Upper lobe of left lung (tissue), 6 donors: ENCODE data around the gene CERS6. TPM values are rescaled to one million over a fixed set of nuclear protein-coding genes. Genes with fewer than 3 reads are reported as not detected.
"Not testable (repeated sequence)": the region's sequence is repeated elsewhere in the genome, so short reads cannot be mapped to it uniquely, and the experiment has no call there.

Experiments
- ATAC-seq, 2 donors: fragments of 200-7000 bp; cut with Tn5 transposase; one replicate each; pipeline ENCODE4 v1.9.1; 2022; ENCODE audit warnings: mild to moderate bottlenecking in 2 of 2, moderate library complexity in 2 of 2; ENCODE audit not compliant: low FRiP score in 2 of 2
- DNase-seq, 2 donors: peaks; one replicate each; pipeline ENCODE4 v3.0.0-alpha.2; 2019 to 2020
- H3K27ac ChIP-seq, 4 donors: fragments of 200-600 bp; sonication (generic); one replicate each; pipeline ENCODE4 v1.5.1; 2016 to 2019
- H3K27me3 ChIP-seq, 4 donors: fragments of 200-600 bp; sonication (generic); one replicate each; pipeline ENCODE4 v1.5.1; 2017 to 2019
- H3K36me3 ChIP-seq, 4 donors: fragments of 200-600 bp; sonication (generic); one replicate each; pipeline ENCODE4 v1.5.1; 2016 to 2019
- H3K4me1 ChIP-seq, 4 donors: fragments of 200-600 bp; sonication (generic); one replicate each; pipeline ENCODE4 v1.5.1; 2018 to 2019
- H3K4me3 ChIP-seq, 4 donors: fragments of 200-600 bp; sonication (generic); one replicate each; pipeline ENCODE4 v1.5.1; 2017 to 2019; ENCODE audit warnings: mild to moderate bottlenecking in 2 of 4, moderate library complexity in 1 of 4
- H3K9me3 ChIP-seq, 4 donors: fragments of 200-600 bp; sonication (generic); one replicate each; pipeline ENCODE4 v1.5.1; 2018 to 2019
- EP300 ChIP-seq, 4 donors: sonication (generic); formaldehyde crosslinking; IDR thresholded peaks; one replicate each; pipeline ENCODE4 v1.5.1; 2017; ENCODE audit warnings: antibody characterized with exemption in 4 of 4, control low read depth in 2 of 4
- POLR2A ChIP-seq, 4 donors: fragments of 450-650 bp; IDR thresholded peaks; one replicate each; pipeline ENCODE4 v1.5.1; 2016 to 2017; ENCODE audit warnings: antibody characterized with exemption in 4 of 4, mild to moderate bottlenecking in 2 of 4
- POLR2AphosphoS5 ChIP-seq, 2 donors: sonication (generic); formaldehyde crosslinking; IDR thresholded peaks; one replicate each; pipeline ENCODE4 v1.5.1; 2017; ENCODE audit warnings: antibody characterized with exemption in 2 of 2
- WGBS, 2 donors: methylation state at CpG; one replicate each; pipeline ENCODE4 v1.1.5; 2017 to 2018; 5-methylcytosine and 5-hydroxymethylcytosine counted together
- total RNA-seq, 6 donors: library from RNA; depleted of rRNA in 4 of 6; stranded (reverse); fragments of >200 nt in 4 of 6; gene quantifications; one replicate each; pipeline versions ENCODE4 v1.1.0 to v1.2.1, GENCODE V29; 2016 to 2021
- TF ChIP-seq, protein P1 (sequence below), 6 experiments: fragments of 450-650 bp in 4 of 6; fragments of 200-600 bp in 2 of 6; sonication (generic) in 2 of 6; IDR thresholded peaks; one replicate each; pipeline ENCODE4 v1.5.1; 2016 to 2019; ENCODE audit warnings: antibody characterized with exemption in 6 of 6
- donor health status: DM: no; HTN: no; CAD: no; lungs with moderate emphysema.
- donor health status: DM: no; HTN: yes; CAD: no; lungs with severe emphysema.

CERS6 gene, protein sequence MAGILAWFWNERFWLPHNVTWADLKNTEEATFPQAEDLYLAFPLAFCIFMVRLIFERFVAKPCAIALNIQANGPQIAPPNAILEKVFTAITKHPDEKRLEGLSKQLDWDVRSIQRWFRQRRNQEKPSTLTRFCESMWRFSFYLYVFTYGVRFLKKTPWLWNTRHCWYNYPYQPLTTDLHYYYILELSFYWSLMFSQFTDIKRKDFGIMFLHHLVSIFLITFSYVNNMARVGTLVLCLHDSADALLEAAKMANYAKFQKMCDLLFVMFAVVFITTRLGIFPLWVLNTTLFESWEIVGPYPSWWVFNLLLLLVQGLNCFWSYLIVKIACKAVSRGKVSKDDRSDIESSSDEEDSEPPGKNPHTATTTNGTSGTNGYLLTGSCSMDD
- 10 to 100 TPM in 5 of 6 donors, 1 to 10 TPM in 1; 7.3 to 24.7 (median 16.6) TPM for total RNA-seq

DNA sequence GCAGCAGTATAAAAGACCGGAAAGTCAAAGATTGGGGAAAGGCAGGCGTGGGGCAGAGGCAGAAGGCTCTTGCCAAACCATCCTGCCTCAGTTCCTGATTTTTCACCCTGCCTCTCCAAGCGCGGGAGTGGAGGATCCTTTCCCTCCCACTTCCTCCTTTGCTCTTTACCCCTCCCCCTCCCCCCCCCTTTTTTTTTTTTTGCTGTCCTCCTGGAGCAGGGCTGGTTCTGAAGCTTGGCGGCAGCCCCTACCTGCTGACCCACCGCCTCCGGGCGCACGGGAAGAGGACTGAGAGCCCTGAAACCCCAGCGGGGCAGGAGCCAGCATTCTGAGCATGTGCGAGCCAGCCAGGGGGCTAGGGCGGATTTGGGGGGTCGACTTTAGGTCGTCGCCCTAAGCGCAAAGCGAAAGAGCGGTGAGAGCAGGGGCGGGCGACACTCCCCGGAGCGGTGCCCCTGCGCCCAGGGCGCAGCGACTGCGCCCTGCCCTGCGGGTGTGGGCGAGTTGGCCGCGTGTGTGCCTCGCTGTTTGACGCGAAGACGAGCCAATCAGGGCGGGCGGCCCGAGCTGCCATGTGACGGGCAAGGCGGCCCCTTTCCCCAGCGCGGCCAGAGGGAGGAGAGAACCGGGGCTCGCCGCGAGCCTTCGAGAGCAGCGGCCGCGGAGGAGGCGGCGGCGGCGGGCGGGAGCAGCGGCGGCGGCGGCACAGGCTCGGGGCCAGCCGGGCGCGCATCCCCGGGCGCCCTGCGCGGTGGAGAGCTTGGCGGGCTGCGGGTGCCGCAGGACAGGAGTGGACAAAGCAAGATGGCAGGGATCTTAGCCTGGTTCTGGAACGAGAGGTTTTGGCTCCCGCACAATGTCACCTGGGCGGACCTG lies at the start of gene CERS6:
CERS6 (plus strand) TSS at position 628 of the 876 bp plus-strand sequence; CDS start at position 805, 177 bp downstream.
- H3K4me1 ChIP-seq, result peaks cover 0 to 33% (median 0%) of the 10 kb centered on the region in 4 donors
- WGBS, 2 donors, result 1 to 3% methylated on average over 32 to 60 of the region's 72 CpGs
- H3K27me3 ChIP-seq, result no peaks in the 10 kb centered on the region
- peak within 1 kb of the TSS; percentile 75 to 87 (median 84) for H3K27ac ChIP-seq
- no peaks in the 10 kb centered on the region for H3K9me3 ChIP-seq
- DNase-seq (peak; percentile 97 to 98), ATAC-seq (peak; percentile 95 to 97)
- TF ChIP-seq, protein P1, sequence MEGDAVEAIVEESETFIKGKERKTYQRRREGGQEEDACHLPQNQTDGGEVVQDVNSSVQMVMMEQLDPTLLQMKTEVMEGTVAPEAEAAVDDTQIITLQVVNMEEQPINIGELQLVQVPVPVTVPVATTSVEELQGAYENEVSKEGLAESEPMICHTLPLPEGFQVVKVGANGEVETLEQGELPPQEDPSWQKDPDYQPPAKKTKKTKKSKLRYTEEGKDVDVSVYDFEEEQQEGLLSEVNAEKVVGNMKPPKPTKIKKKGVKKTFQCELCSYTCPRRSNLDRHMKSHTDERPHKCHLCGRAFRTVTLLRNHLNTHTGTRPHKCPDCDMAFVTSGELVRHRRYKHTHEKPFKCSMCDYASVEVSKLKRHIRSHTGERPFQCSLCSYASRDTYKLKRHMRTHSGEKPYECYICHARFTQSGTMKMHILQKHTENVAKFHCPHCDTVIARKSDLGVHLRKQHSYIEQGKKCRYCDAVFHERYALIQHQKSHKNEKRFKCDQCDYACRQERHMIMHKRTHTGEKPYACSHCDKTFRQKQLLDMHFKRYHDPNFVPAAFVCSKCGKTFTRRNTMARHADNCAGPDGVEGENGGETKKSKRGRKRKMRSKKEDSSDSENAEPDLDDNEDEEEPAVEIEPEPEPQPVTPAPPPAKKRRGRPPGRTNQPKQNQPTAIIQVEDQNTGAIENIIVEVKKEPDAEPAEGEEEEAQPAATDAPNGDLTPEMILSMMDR (IDR thresholded peaks at IDR 0.05), result peak in 2 of 6 experiments; percentile 17 to 21
- TF ChIP-seq POLR2A (IDR thresholded peaks at IDR 0.05) (peak in 3 of 4 donors; percentile 45 to 87 (median 56)), EP300 (IDR thresholded peaks at IDR 0.05) (no peak), POLR2AphosphoS5 (IDR thresholded peaks at IDR 0.05) (peak; percentile 10 to 82)
- H3K4me3 ChIP-seq, result peak within 1 kb of the TSS; percentile 57 to 84 (median 72)
- no peaks in the 10 kb centered on the region for H3K36me3 ChIP-seq

DNA sequence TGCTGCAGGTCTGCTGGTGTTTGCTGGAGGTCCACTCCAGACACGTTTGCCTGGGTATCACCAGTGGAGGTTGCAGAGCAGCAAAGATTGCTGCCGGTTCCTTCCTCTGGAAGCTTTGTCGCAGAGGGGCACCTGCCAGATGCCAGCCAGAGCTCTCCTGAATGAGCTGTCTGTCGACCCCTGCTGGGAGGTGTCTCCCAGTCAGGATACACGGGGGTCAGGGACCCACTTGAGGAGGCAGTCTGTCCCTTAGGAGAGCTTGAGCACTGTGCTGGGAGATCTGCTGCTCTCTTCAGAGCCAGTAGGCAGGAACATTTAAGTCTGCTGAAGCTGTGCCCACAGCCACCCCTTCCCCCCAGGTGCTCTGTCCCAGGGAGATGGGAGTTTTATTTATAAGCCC lies 43.8 kb upstream of the CERS6 start:
- H3K27ac ChIP-seq, H3K4me3 ChIP-seq, DNase-seq, H3K9me3 ChIP-seq, H3K36me3 ChIP-seq, ATAC-seq, H3K4me1 ChIP-seq, H3K27me3 ChIP-seq: not testable (repeated sequence)
- 73 to 85% methylated on average over 2 to 5 of the region's 5 CpGs for WGBS, 2 donors

- DNase-seq, ATAC-seq, H3K36me3 ChIP-seq, H3K27me3 ChIP-seq, H3K4me3 ChIP-seq, H3K27ac ChIP-seq, H3K4me1 ChIP-seq, H3K9me3 ChIP-seq: not testable (repeated sequence)
- 88 to 94% methylated on average over 3 of the region's 3 CpGs for WGBS, 2 donors
These were observed 43.0 kb upstream of the CERS6 start for GRCh38 chr2:168413101-168413500.

DNA sequence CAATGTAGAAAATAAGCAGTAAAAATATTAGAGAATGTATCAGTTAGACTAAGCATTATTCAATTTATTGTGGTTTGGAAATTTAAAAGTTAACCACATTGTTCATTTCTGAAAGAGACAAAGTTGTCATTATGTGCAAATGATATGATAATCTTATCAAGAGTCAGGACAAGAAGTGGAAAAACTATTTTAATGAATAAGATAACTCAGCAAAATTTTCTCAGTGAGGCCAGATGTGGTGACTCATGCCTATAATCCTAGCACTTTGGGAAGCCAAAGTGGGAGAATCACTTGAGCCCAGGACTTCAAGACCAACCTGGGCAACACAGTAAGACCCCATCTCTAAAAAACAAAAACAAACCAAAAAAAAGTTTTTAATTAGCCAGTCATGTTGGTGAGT lies 39.5 kb upstream of the CERS6 start:
- Histone ChIP-seq H3K36me3 (no peaks in the 10 kb centered on the region), H3K27ac (no peak overlapping the region), H3K27me3 (no peaks in the 10 kb centered on the region), H3K9me3 (no peaks in the 10 kb centered on the region), H3K4me3 (no peak overlapping the region), H3K4me1 (no peaks in the 10 kb centered on the region)
- ATAC-seq (no peak), DNase-seq (no peak)
- TF ChIP-seq, protein P1 (IDR thresholded peaks at IDR 0.05), result no peak
- TF ChIP-seq POLR2A (IDR thresholded peaks at IDR 0.05), result no peak
- no peak for TF ChIP-seq POLR2AphosphoS5 (IDR thresholded peaks at IDR 0.05)
- TF ChIP-seq EP300 (IDR thresholded peaks at IDR 0.05), result no peak

DNA sequence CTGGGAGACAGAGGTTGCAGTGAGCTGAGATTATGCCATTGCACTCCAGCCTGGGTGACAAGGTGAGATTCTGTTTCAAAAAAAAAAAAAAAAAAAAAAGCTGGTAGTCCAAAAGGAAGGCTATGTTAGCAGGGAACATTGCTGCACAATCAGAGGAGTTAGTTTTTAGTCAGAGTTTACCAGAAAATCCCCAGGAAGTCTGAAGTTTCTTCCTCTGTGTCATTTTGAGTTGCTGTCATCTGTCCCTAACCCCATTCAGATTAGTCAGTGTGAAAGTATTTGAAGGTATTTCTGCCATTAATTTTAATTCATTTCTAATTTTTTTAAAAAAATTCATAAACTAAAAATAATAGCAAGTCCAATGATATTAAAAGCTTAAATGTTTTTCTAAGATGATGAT lies 33.5 kb upstream of the CERS6 start:
- Histone ChIP-seq H3K27ac (no peak overlapping the region), H3K4me1 (no peaks in the 10 kb centered on the region), H3K27me3 (no peaks in the 10 kb centered on the region), H3K4me3 (no peak overlapping the region), H3K36me3 (no peaks in the 10 kb centered on the region), H3K9me3 (no peaks in the 10 kb centered on the region)
- no peak for TF ChIP-seq POLR2AphosphoS5 (IDR thresholded peaks at IDR 0.05)
- TF ChIP-seq EP300 (IDR thresholded peaks at IDR 0.05), result no peak
- TF ChIP-seq, protein P1 (IDR thresholded peaks at IDR 0.05), result no peak
- no peak for TF ChIP-seq POLR2A (IDR thresholded peaks at IDR 0.05)
- ATAC-seq, result no peak
- no peak for DNase-seq
